Neural crest cell (in vitro differentiated cells): ENCODE measurements around the gene EPS8. TPM values are rescaled to one million over a fixed set of nuclear protein-coding genes. Genes with fewer than 3 reads are reported as not detected.

Experiments used
- DNase-seq: peaks from one replicate; pipeline ENCODE4 v3.0.0; 2021; ENCODE audit warnings: low read depth, mixed read lengths, low spot score
- H3K27ac Mint-ChIP-seq: one replicate; pipeline ENCODE4 v1.8.0; 2021; ENCODE audit warnings: mild to moderate bottlenecking, mixed read lengths; ENCODE audit not compliant: unreplicated experiment
- H3K27me3 Mint-ChIP-seq: 2 replicates; pipeline ENCODE4 v1.8.0; 2021; ENCODE audit warnings: low read depth, mild to moderate bottlenecking, mixed read lengths
- H3K36me3 Mint-ChIP-seq: 2 replicates; pipeline ENCODE4 v1.8.0; 2021; ENCODE audit warnings: low read depth, mild to moderate bottlenecking, mixed read lengths
- H3K4me1 Mint-ChIP-seq: 2 replicates; pipeline ENCODE4 v1.8.0; 2021; ENCODE audit warnings: mixed read lengths
- H3K4me3 Mint-ChIP-seq: one replicate; pipeline ENCODE4 v1.8.0; 2021; ENCODE audit warnings: mild to moderate bottlenecking, mixed read lengths
- H3K9me3 Mint-ChIP-seq: 2 replicates; pipeline ENCODE4 v1.8.0; 2021; ENCODE audit warnings: mixed read lengths
- CTCF ChIP-seq: fragments of 200-600 bp; sonication (generic); conservative IDR thresholded peaks from 2 replicates; pipeline ENCODE4 v1.5.0; 2021; ENCODE audit warnings: antibody characterized with exemption, mild to moderate bottlenecking
- total RNA-seq: library from RNA; stranded (reverse); gene quantifications from 2 replicates; pipeline ENCODE4 v1.2.1, GENCODE V29; 2021

The EPS8 gene
- total RNA-seq, 1 donor from 2014 or later = 24.4 TPM

GRCh38 chr12:15705606-15706005 lies 83.6 kb downstream of the EPS8 start:
- no peaks in the 10 kb centered on the region for H3K9me3 Mint-ChIP-seq
- no peak overlapping the region for H3K4me3 Mint-ChIP-seq
- no peaks in the 10 kb centered on the region for H3K36me3 Mint-ChIP-seq
- no peaks in the 10 kb centered on the region for H3K27me3 Mint-ChIP-seq
- H3K4me1 Mint-ChIP-seq = peaks cover 35% of the 10 kb centered on the region
- no peak for DNase-seq
- no peak for TF ChIP-seq CTCF
- H3K27ac Mint-ChIP-seq = no peak overlapping the region

GRCh38 chr12:15702276-15702675 lies 86.9 kb downstream of the EPS8 start:
- Mint-ChIP-seq H3K27ac (no peak overlapping the region), H3K27me3 (no peaks in the 10 kb centered on the region), H3K9me3 (no peaks in the 10 kb centered on the region), H3K4me1 (peaks cover 42% of the 10 kb centered on the region), H3K4me3 (no peak overlapping the region), H3K36me3 (no peaks in the 10 kb centered on the region)
- DNase-seq = no peak
- no peak for TF ChIP-seq CTCF

- no peak for TF ChIP-seq CTCF
- H3K36me3 Mint-ChIP-seq = no peaks in the 10 kb centered on the region
- no peak for DNase-seq
- no peak overlapping the region for H3K4me3 Mint-ChIP-seq
- no peaks in the 10 kb centered on the region for H3K9me3 Mint-ChIP-seq
- no peak overlapping the region for H3K27ac Mint-ChIP-seq
- peaks cover 45% of the 10 kb centered on the region for H3K4me1 Mint-ChIP-seq
- H3K27me3 Mint-ChIP-seq = no peaks in the 10 kb centered on the region
Measured at GRCh38 chr12:15701631-15702156, 87.5 kb downstream of the EPS8 start.

GRCh38 chr12:15701206-15701605 lies 88.0 kb downstream of the EPS8 start:
- no peak for TF ChIP-seq CTCF
- DNase-seq = no peak
- no peak overlapping the region for H3K4me3 Mint-ChIP-seq

GRCh38 chr12:15700595-15700994 lies 88.6 kb downstream of the EPS8 start:
- no peak overlapping the region for H3K4me3 Mint-ChIP-seq
- no peaks in the 10 kb centered on the region for H3K9me3 Mint-ChIP-seq
- no peak for TF ChIP-seq CTCF
- no peak overlapping the region for H3K27ac Mint-ChIP-seq
- no peak for DNase-seq
- H3K4me1 Mint-ChIP-seq = peaks cover 45% of the 10 kb centered on the region
- H3K36me3 Mint-ChIP-seq = no peaks in the 10 kb centered on the region
- H3K27me3 Mint-ChIP-seq = no peaks in the 10 kb centered on the region

More at GRCh38 chr12:15701206-15701605, 88.0 kb downstream of the EPS8 start:
- peaks cover 45% of the 10 kb centered on the region for H3K4me1 Mint-ChIP-seq
- no peaks in the 10 kb centered on the region for H3K9me3 Mint-ChIP-seq
- no peaks in the 10 kb centered on the region for H3K27me3 Mint-ChIP-seq
- H3K36me3 Mint-ChIP-seq = no peaks in the 10 kb centered on the region
- no peak overlapping the region for H3K27ac Mint-ChIP-seq
